Caco-2 (cell line): ENCODE results near the gene KLHL40. TPM values are rescaled to one million over a fixed set of nuclear protein-coding genes. Genes with fewer than 3 reads are reported as not detected.

Experiments
- BruUV-seq: library from RNA; stranded (reverse); fragments of 400-500 nt; replicated peaks from 2 replicates; lab custom pipeline; 2021; lab: Mats Ljungman, UMichigan
- CTCF ChIA-PET: fragments of 300-600 bp; sonication (Branson Sonifier 250); formaldehyde crosslinking; loops from one replicate; lab custom pipeline; 2022; ENCODE audit warnings: antibody characterized with exemption; lab: Charles Lee
- POLR2A ChIA-PET: fragments of 300-600 bp; sonication (Branson Sonifier 250); formaldehyde crosslinking; loops from one replicate; lab custom pipeline; 2022; ENCODE audit warnings: antibody characterized with exemption; lab: Charles Lee
- DNase-seq, 2 experiments: peaks; one replicate each; pipeline versions ENCODE4 v3.0.0 to v3.0.0-alpha.2; 2020 to 2022
- H3K27me3 ChIP-seq: replicated peaks from 2 replicates; pipeline ENCODE4 v1.6.0; 2011; ENCODE audit warnings: low read length; ENCODE audit not compliant: control insufficient read depth, insufficient read depth
- H3K36me3 ChIP-seq: 2 replicates; pipeline ENCODE4 v1.5.1; 2011; ENCODE audit warnings: low read length; ENCODE audit not compliant: control insufficient read depth, insufficient read depth
- H3K4me1 ChIP-seq: fragments of 250-450 bp; sonication (Bioruptor Pico); 2 replicates; pipeline ENCODE4 v1.5.1; 2020; ENCODE audit warnings: mild to moderate bottlenecking
- H3K4me3 ChIP-seq: 2 replicates; pipeline ENCODE4 v1.5.1; 2011; ENCODE audit warnings: low read depth, mild to moderate bottlenecking, control low read depth, low read length
- H3K9me3 ChIP-seq: fragments of 250-450 bp; sonication (Bioruptor Pico); 2 replicates; pipeline ENCODE4 v1.5.1; 2020; ENCODE audit warnings: mild to moderate bottlenecking, moderate library complexity
- H3K27ac Mint-ChIP-seq: one replicate; pipeline ENCODE4 v1.8.0; 2022; ENCODE audit warnings: mixed read lengths; ENCODE audit not compliant: unreplicated experiment
- H3K27me3 Mint-ChIP-seq: one replicate; pipeline ENCODE4 v1.8.0; 2022; ENCODE audit warnings: mixed read lengths; ENCODE audit not compliant: insufficient read depth, unreplicated experiment
- H3K36me3 Mint-ChIP-seq: one replicate; pipeline ENCODE4 v1.8.0; 2022; ENCODE audit warnings: mild to moderate bottlenecking, mixed read lengths; ENCODE audit not compliant: insufficient read depth, unreplicated experiment
- H3K4me1 Mint-ChIP-seq: one replicate; pipeline ENCODE4 v1.8.0; 2022; ENCODE audit warnings: low read depth, mixed read lengths; ENCODE audit not compliant: unreplicated experiment
- H3K4me3 Mint-ChIP-seq: one replicate; pipeline ENCODE4 v1.8.0; 2022; ENCODE audit warnings: mild to moderate bottlenecking, moderate library complexity, mixed read lengths; ENCODE audit not compliant: unreplicated experiment
- H3K9me3 Mint-ChIP-seq: one replicate; pipeline ENCODE4 v1.8.0; 2022; ENCODE audit warnings: mixed read lengths; ENCODE audit not compliant: unreplicated experiment
- CTCF ChIP-seq, 2 experiments: fragments of 200-600 bp in 1 of 2; IDR thresholded peaks; 1 replicate in 1 of 2; 2 replicates in 1 of 2; pipeline versions ENCODE4 v1.5.1 to v1.8.0; 2011 to 2022; ENCODE audit warnings: antibody characterized with exemption in 1 of 2, control low read depth in 1 of 2, inconsistent platforms in 1 of 2, low read depth in 1 of 2, low read length in 1 of 2, mild to moderate bottlenecking in 1 of 2, moderate library complexity in 1 of 2; ENCODE audit not compliant: insufficient read depth in 1 of 2, severe bottlenecking in 1 of 2, unreplicated experiment in 1 of 2
- intact Hi-C: fragments of 100-400 bp; cut with micrococcal nuclease; formaldehyde crosslinking; loops from one replicate; pipeline ENCODE4 v1.10.0; 2022; ENCODE audit not compliant: unreplicated experiment
- total RNA-seq: library from RNA; stranded (reverse); gene quantifications from 2 replicates; pipeline ENCODE4 v1.2.3, GENCODE V29; 2022

Gene KLHL40
- total RNA-seq, 1 experiment from 2014 or later: not detected

DNA sequence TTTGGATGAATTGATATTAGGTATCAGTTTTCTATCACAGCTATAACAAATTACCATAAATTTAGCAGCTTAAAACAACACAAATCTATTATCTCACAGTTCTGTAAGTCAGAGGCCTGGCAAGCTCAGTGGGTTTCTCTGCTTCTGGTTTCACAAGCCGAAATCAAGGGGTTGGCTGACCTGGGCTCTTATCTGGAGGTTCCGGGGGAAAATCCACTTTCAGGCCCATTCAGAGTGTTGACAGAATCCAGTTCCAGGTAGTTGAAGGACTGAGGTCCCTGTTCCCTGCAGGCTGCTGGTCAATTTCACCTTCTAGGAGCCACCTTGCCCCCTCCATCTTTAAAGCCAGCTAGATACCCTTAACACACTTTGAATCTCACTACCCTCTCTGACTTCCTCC is 28.4 kb downstream of the KLHL40 start:
- intact Hi-C loops: no loop called here
- no peaks in the 10 kb centered on the region; the same call in 1 of the 2 replicates for H3K27me3 ChIP-seq
- no peak for TF ChIP-seq CTCF (IDR thresholded peaks at IDR 0.05; ENCODE audit: insufficient read depth in 1 of 2, low read depth in 1 of 2, low read length in 1 of 2, severe bottlenecking in 1 of 2, unreplicated experiment in 1 of 2)
- no peaks in the 10 kb centered on the region for H3K4me1 ChIP-seq
- Mint-ChIP-seq H3K4me1 (no peaks in the 10 kb centered on the region), H3K4me3 (no peak overlapping the region), H3K9me3 (no peaks in the 10 kb centered on the region), H3K36me3 (no peaks in the 10 kb centered on the region), H3K27ac (no peak overlapping the region), H3K27me3 (peaks cover 10% of the 10 kb centered on the region)
- no peak for DNase-seq
- H3K36me3 ChIP-seq: no peaks in the 10 kb centered on the region
- no TSS peak for BruUV-seq
- POLR2A ChIA-PET: no interaction called here
- H3K9me3 ChIP-seq: no peaks in the 10 kb centered on the region
- no peak overlapping the region for H3K4me3 ChIP-seq
- CTCF ChIA-PET: no interaction called here

- BruUV-seq: no TSS peak
- TF ChIP-seq CTCF (IDR thresholded peaks at IDR 0.05; ENCODE audit: insufficient read depth in 1 of 2, low read depth in 1 of 2, low read length in 1 of 2, severe bottlenecking in 1 of 2, unreplicated experiment in 1 of 2): no peak
- no peaks in the 10 kb centered on the region for H3K9me3 Mint-ChIP-seq
Measured at GRCh38 chr3:42714171-42714852, 29.0 kb downstream of the KLHL40 start.

DNA sequence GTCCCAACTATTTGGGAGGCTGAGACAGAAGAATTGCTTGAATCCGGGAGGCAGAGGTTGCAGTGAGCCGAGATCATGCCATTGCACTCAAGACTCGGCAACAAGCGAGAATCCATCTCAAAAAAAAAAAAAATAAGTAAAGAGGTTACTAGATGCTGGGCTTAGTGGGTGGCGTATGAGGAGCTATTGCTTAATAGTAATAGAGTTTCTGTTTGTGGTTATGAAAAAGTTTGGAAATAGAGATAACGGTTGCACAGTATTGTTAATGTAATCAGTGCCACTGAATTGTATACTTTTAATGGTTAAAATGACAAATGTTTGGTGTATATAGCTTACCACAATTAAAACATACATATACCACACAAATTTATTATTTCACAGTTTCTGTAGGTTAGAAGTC is 32.0 kb downstream of the KLHL40 start:
- H3K36me3 ChIP-seq: no peaks in the 10 kb centered on the region
- H3K4me3 ChIP-seq: no peak overlapping the region
- Mint-ChIP-seq H3K4me3 (no peak overlapping the region), H3K9me3 (no peaks in the 10 kb centered on the region), H3K4me1 (no peaks in the 10 kb centered on the region), H3K27ac (no peak overlapping the region), H3K27me3 (peaks cover 5% of the 10 kb centered on the region), H3K36me3 (no peaks in the 10 kb centered on the region)
- POLR2A ChIA-PET: no interaction called here
- no peaks in the 10 kb centered on the region for H3K9me3 ChIP-seq
- no peaks in the 10 kb centered on the region for H3K27me3 ChIP-seq
- no peak for DNase-seq
- BruUV-seq: no TSS peak
- no peaks in the 10 kb centered on the region for H3K4me1 ChIP-seq
- CTCF ChIA-PET: no interaction called here
- no peak for TF ChIP-seq CTCF (IDR thresholded peaks at IDR 0.05; ENCODE audit: insufficient read depth in 1 of 2, low read depth in 1 of 2, low read length in 1 of 2, severe bottlenecking in 1 of 2, unreplicated experiment in 1 of 2)
- intact Hi-C loops: no loop called here

More at GRCh38 chr3:42714171-42714852, 29.0 kb downstream of the KLHL40 start:
- Mint-ChIP-seq H3K27ac (no peak overlapping the region), H3K4me3 (no peak overlapping the region), H3K27me3 (peaks cover 10% of the 10 kb centered on the region), H3K36me3 (no peaks in the 10 kb centered on the region), H3K4me1 (no peaks in the 10 kb centered on the region)
- H3K4me1 ChIP-seq: no peaks in the 10 kb centered on the region
- H3K9me3 ChIP-seq: no peaks in the 10 kb centered on the region
- ChIA-PET POLR2A (interaction anchor here (0.9 kb wide), 1 partner anchor 45 kb away, joined by 6 read pairs; no protein-coding TSS in a partner anchor), CTCF (no interaction called here)
- DNase-seq: no peak
- H3K4me3 ChIP-seq: no peak overlapping the region
- intact Hi-C loops: no loop called here
- H3K27me3 ChIP-seq: no peaks in the 10 kb centered on the region; the same call in 1 of the 2 replicates
- no peaks in the 10 kb centered on the region for H3K36me3 ChIP-seq
